Stimulated activated naive CD8-positive, alpha-beta T cell treated with anti-CD3 and anti-CD28 coated beads, Interleukin-15, Interleukin-2, amounts not matched to agents 100 ng/mL and 50 ng/mL, for 24 hours (primary cell): Measurements from ENCODE around the gene ADCY6.
A peak's percentile ranks its signal among the peaks of the same experiment; 100 is the strongest.

ENCODE experiments used
- H3K27ac Mint-ChIP-seq: one replicate; pipeline ENCODE4 v1.8.0; 2021; ENCODE audit warnings: mild to moderate bottlenecking, mixed read lengths
- H3K27me3 Mint-ChIP-seq: one replicate; pipeline ENCODE4 v1.8.0; 2021; ENCODE audit warnings: mixed read lengths
- H3K36me3 Mint-ChIP-seq: one replicate; pipeline ENCODE4 v1.8.0; 2021; ENCODE audit warnings: low read depth, mixed read lengths
- H3K4me1 Mint-ChIP-seq: one replicate; pipeline ENCODE4 v1.8.0; 2021; ENCODE audit warnings: low read depth, mixed read lengths
- H3K4me3 Mint-ChIP-seq: one replicate; pipeline ENCODE4 v1.8.0; 2021; ENCODE audit warnings: mild to moderate bottlenecking, mixed read lengths
- H3K9me3 Mint-ChIP-seq: one replicate; pipeline ENCODE4 v1.8.0; 2021; ENCODE audit warnings: mixed read lengths

ADCY6 gene

DNA sequence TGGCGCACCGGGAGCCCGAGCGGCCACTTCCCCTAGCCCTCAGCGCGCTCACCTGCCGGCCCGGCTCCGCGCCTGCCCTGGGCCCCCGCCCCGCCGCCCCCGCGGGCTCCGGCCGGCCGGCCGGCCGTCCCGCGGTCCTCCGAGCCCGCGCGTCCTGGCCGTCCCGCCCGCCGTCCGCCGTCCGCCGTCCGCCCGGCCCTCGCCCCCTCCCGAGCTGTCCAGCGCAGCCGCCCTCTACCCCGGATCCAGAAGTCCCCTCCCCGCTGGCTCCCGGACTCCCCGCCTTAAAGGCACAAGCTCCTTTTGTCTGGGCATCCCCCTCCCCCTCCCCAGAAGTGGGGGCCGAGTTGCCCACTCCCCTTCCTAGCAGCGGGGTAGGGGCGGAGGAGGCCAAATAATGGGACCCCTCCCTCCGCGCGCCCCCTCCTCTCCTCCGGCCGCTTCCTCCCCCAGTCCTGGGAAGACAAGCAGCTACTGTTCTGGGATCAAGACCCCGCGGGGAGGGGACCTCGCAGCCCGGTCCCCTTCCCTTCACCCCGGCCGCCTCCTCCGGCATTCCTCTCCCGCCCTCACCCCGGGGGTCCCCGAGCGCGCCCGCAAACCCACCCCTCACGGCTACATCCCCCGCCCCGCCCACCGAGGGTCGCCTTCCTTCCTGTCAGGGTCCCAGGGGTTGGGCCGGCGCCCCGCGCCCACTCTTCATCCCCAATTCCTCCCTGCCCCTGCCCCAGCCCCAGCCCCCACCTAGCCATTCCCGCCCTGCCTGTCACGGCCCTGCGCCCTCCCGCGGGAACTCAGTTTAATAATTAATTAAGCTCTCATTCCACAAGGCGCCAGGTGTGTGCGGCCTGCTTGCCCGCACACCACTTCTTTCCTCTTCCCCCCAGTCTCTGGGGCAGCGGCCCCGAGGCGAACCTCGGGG is at the start of gene ADCY6:
TSS of gene ADCY6 (minus strand) at position 236 of the 922 bp plus-strand sequence. CDS start 5,655 bp downstream, outside the sequence.
- no peak within 1 kb of the TSS for H3K27ac Mint-ChIP-seq
- peak within 1 kb of the TSS; percentile 62 for H3K4me3 Mint-ChIP-seq
- peaks cover 44% of the 10 kb centered on the region for H3K27me3 Mint-ChIP-seq
- peaks cover 4% of the 10 kb centered on the region for H3K4me1 Mint-ChIP-seq
- H3K9me3 Mint-ChIP-seq = no peaks in the 10 kb centered on the region
- no peaks in the 10 kb centered on the region for H3K36me3 Mint-ChIP-seq

DNA sequence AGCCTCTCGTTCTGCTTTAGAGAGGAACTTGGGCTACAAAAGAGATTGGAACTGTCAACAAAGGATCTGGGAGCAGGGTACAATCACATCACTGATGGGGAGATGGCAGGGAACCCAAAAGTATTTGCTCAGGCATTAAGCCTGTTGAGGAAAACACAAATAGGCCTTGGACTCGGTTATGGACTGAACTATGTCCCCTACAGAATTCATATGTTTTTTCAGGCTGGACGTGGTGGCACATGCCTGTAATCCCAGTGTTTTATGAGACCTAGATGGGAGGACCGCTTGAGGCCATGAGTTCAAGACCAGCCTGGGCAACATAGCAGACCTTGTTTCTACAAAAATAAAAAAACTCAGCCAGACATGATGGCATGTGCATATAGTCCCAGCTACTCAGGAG is 49.2 kb upstream of the ADCY6 start:
- Mint-ChIP-seq H3K4me1 (no peaks in the 10 kb centered on the region), H3K9me3 (no peaks in the 10 kb centered on the region), H3K27ac (no peak overlapping the region), H3K27me3 (no peaks in the 10 kb centered on the region), H3K4me3 (no peak overlapping the region), H3K36me3 (peaks cover 54% of the 10 kb centered on the region)

DNA sequence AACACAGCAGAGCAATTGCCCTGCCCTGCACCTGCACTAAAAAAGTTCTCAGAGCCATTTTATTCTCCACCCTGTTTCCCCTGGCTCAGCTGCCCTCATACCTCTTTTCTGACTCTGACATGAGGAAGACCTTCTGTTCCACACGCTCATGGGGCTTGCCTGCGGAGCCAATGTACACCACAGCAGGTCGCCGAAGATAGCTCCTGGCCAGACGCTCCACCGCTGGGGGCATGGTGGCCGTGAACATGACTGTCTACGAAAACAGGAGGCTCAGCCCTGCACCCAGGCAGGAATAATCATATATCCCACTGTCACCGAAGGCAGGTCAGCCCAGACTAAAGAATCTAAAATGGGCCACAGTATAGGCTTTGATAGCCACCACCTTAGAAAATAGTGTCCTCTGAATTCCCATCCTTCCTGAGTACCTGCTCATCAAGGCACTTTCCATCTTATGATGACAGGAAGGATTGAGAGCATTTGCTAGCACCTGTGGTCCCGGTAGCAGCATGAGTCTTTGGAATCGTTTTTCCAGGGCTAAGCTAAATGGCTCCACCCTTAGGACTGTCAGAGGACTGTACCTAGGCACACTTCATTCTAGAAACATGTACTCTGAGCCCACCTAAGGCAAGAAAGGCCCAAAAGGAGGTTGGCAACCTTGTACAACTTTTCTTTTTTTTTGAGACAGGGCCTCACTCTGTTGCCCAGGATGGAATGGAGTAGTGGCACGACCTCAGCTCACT is 43.6 kb upstream of the ADCY6 start:
- Mint-ChIP-seq H3K36me3 (peaks cover 68% of the 10 kb centered on the region), H3K4me3 (no peak overlapping the region), H3K9me3 (no peaks in the 10 kb centered on the region), H3K4me1 (peaks cover 2% of the 10 kb centered on the region), H3K27ac (peak overlapping the region; percentile 74), H3K27me3 (no peaks in the 10 kb centered on the region)

DNA sequence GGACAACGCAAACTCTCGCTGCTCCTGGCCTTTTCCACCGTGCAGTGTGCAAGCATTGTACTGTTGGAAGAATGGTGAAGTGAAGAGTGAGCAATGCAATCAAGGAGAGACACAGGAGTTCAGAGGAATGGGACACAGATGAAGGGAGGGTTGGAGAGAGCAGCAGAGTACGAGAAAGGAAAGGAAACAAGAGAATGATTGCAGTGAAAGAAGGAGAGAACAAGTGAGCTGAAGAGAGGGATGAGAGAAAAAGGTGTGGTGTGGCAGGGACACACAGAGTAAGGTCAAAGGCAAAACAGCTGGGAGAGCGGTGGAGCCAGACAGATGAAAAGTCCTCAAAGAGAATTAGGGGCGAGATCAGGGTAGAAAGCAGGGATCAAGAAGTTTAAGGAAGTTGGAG is 42.4 kb upstream of the ADCY6 start:
- Mint-ChIP-seq H3K36me3 (peaks cover 56% of the 10 kb centered on the region), H3K9me3 (no peaks in the 10 kb centered on the region), H3K27ac (peak overlapping the region; percentile 14), H3K4me1 (peaks cover 2% of the 10 kb centered on the region), H3K4me3 (no peak overlapping the region), H3K27me3 (no peaks in the 10 kb centered on the region)

DNA sequence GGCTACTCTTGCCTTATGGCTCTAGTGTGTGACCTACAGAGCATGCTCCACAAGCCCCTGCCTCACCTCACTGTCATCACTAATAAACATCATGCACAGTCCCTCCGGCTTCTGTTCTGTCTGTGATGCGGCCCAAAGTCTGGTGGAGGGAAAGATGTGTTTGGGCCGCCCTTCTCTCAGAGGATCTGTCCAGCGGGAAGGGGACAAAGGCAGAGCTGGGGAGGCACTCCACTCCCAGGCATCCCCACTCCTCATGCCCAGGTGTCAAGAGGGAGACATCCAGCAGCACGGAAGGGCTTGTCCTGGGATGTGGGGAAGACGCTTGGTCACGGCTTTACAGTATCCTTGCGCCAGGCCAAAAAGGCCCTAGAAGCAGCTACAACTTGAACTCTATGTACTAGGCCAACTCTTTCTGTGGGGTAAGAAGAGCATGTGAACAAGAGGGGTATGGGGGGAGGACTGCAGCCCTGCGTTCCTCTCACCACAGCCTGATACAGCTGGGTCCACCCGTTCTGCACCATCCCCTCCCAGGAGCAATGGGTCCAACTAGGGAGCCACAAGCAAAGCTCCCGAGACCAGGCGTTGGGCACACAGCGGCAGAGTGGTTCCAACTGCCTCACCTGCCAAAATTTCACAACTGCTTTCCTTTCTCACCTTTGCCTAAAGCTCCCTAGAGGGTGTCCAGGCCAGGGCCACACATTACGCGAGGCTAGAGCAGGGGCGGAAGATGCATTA is 40.1 kb upstream of the ADCY6 start:
- Mint-ChIP-seq H3K9me3 (no peaks in the 10 kb centered on the region), H3K36me3 (peaks cover 44% of the 10 kb centered on the region), H3K4me1 (peaks cover 2% of the 10 kb centered on the region), H3K27ac (peak overlapping the region; percentile 74), H3K27me3 (no peaks in the 10 kb centered on the region), H3K4me3 (no peak overlapping the region)

DNA sequence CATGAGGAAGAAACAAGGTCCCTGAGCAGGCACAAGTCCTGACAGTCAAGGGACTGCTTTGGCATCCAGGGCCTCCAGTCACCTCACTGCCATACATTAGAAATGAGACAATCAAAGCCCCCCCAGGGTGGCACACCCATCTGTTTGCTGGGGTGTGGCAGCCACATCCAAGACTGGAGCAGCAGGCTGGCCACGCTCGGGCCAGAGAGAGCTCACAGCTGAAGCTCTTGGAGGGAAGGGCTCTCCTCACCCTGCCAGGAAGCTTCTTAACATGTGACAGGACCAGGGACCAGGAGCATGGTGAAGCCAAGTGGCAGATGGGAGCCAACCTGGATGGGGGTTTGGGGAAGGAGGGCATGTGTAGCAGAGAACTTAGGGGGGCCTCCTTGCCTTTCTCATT is 39.4 kb upstream of the ADCY6 start:
- no peak overlapping the region for H3K27ac Mint-ChIP-seq
- H3K4me3 Mint-ChIP-seq = no peak overlapping the region
- H3K36me3 Mint-ChIP-seq = peaks cover 38% of the 10 kb centered on the region
- H3K27me3 Mint-ChIP-seq = no peaks in the 10 kb centered on the region
- no peaks in the 10 kb centered on the region for H3K9me3 Mint-ChIP-seq
- H3K4me1 Mint-ChIP-seq = peaks cover 2% of the 10 kb centered on the region

DNA sequence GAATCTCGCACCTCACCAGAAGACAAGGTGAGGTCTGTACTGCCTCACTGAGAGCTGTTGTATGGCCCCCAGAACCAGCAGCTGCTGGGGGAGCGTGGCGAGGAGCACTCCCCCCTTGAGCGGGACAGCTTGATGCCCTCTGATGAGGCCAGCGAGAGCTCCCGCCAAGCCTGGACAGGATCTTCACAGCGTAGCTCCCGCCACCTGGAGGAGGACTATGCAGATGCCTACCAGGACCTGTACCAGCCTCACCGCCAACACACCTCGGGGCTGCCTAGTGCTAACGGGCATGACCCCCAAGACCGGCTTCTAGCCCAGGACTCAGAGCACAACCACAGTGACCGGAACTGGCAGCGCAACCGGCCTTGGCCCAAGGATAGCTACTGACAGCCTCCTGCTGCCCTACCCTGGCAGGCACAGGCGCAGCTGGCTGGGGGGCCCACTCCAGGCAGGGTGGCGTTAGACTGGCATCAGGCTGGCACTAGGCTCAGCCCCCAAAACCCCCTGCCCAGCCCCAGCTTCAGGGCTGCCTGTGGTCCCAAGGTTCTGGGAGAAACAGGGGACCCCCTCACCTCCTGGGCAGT is 38.7 kb upstream of the ADCY6 start:
- Mint-ChIP-seq H3K36me3 (peaks cover 35% of the 10 kb centered on the region), H3K4me3 (no peak overlapping the region), H3K9me3 (no peaks in the 10 kb centered on the region), H3K27ac (no peak overlapping the region), H3K27me3 (no peaks in the 10 kb centered on the region), H3K4me1 (peaks cover 2% of the 10 kb centered on the region)

DNA sequence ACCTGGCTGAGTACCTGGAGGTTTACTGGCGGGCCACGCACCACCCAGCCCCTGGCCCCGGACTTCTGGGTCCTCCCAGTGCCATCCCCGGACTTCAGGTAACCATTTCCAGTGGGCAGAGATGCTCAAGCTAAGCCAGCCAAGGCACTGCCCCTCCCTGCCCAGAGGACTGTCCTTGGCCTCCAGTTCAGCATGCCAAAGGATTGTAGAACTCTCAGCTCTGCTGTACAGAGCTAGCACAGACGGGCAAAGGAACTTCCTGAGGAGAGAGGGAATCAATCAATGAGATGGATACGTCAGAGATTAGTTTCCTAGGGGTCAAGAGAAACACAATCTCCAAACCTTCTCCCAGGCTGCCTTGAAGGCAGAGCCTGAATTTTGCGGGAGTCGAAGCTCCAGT is 38.1 kb upstream of the ADCY6 start:
- Mint-ChIP-seq H3K9me3 (no peaks in the 10 kb centered on the region), H3K27ac (no peak overlapping the region), H3K27me3 (no peaks in the 10 kb centered on the region), H3K4me3 (no peak overlapping the region), H3K4me1 (peaks cover 2% of the 10 kb centered on the region), H3K36me3 (peaks cover 30% of the 10 kb centered on the region)

DNA sequence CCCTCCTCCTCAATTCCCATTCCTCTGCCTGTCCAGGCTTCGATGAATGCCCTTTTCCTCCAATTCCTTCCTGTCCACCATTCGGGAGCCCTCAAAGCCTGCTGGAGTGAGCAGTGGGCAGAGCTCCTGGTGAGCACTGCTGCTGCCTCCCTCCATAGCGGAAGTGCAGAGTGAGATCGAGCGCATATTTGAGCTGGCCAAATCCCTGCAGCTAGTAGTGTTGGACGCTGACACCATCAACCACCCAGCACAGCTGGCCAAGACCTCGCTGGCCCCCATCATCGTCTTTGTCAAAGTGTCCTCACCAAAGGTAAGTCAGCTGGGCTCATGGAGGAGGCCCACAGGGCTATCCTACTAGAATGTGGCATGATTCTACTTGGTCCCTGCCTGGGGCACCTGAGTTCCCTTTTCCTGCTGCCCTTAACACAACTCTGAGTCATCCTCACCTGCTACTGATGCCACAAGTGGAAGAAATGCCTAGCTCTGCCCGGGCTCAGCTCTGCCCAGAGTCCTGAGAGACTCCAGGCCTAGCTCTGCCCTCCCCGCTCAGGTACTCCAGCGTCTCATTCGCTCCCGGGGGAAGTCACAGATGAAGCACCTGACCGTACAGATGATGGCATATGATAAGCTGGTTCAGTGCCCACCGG is 37.4 kb upstream of the ADCY6 start:
- Mint-ChIP-seq H3K36me3 (peaks cover 27% of the 10 kb centered on the region), H3K27ac (no peak overlapping the region), H3K4me1 (peaks cover 2% of the 10 kb centered on the region), H3K9me3 (no peaks in the 10 kb centered on the region), H3K4me3 (no peak overlapping the region), H3K27me3 (no peaks in the 10 kb centered on the region)

DNA sequence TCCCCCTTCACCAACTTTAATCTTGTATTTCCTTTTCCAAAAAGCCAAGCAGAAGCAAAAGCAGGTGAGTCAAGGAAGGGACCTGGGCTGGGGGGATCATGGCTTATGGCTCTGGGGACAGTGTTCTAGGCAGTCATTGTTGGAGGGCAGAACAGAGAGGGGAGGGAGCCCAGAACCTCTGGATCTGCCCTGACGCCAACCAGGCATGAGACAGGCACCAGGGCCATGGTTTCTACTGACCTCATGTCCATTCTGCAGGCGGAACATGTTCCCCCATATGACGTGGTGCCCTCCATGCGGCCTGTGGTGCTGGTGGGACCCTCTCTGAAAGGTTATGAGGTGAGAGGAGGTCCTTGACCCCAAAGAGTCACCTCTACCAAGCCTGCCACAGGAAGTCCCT is 36.0 kb upstream of the ADCY6 start:
- Mint-ChIP-seq H3K4me3 (no peak overlapping the region), H3K27ac (no peak overlapping the region), H3K9me3 (no peaks in the 10 kb centered on the region), H3K27me3 (no peaks in the 10 kb centered on the region), H3K4me1 (peaks cover 2% of the 10 kb centered on the region), H3K36me3 (peaks cover 12% of the 10 kb centered on the region)

DNA sequence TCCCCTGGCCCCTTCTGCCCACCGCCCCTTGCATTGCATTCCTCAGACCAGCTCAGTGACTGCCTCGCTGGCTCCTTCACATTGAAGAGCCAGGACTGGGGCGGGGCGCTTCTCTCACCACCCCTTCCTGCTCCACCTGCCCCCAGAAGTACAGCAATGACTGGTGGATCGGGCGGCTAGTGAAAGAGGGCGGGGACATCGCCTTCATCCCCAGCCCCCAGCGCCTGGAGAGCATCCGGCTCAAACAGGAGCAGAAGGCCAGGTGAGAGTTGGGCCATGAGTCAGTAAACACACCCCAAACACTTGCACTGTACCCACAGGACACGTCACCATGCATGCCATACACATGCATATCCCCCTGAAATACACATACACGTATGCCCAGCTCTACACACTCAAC is 35.2 kb upstream of the ADCY6 start:
- H3K27ac Mint-ChIP-seq = no peak overlapping the region
- no peaks in the 10 kb centered on the region for H3K9me3 Mint-ChIP-seq
- peaks cover 6% of the 10 kb centered on the region for H3K36me3 Mint-ChIP-seq
- no peak overlapping the region for H3K4me3 Mint-ChIP-seq
- peaks cover 2% of the 10 kb centered on the region for H3K27me3 Mint-ChIP-seq
- peaks cover 4% of the 10 kb centered on the region for H3K4me1 Mint-ChIP-seq

DNA sequence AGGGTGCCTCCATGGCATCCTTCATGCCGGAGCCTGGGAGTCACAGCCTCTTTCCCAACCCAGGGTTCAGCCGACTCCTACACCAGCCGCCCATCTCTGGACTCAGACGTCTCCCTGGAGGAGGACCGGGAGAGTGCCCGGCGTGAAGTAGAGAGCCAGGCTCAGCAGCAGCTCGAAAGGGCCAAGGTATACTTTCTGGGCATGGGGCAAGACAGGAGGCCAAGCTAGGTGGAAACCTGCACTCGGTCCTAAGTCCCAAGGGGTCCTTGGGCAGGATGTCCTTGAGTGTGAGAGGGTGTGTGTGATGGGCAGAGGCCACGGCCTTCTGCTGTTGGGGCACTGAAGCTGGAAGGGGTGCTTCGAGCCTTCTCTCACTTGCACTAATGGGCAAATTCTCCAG is 34.4 kb upstream of the ADCY6 start:
- peaks cover 6% of the 10 kb centered on the region for H3K27me3 Mint-ChIP-seq
- H3K4me3 Mint-ChIP-seq = no peak overlapping the region
- H3K4me1 Mint-ChIP-seq = peaks cover 5% of the 10 kb centered on the region
- H3K27ac Mint-ChIP-seq = no peak overlapping the region
- H3K36me3 Mint-ChIP-seq = no peaks in the 10 kb centered on the region
- H3K9me3 Mint-ChIP-seq = no peaks in the 10 kb centered on the region

DNA sequence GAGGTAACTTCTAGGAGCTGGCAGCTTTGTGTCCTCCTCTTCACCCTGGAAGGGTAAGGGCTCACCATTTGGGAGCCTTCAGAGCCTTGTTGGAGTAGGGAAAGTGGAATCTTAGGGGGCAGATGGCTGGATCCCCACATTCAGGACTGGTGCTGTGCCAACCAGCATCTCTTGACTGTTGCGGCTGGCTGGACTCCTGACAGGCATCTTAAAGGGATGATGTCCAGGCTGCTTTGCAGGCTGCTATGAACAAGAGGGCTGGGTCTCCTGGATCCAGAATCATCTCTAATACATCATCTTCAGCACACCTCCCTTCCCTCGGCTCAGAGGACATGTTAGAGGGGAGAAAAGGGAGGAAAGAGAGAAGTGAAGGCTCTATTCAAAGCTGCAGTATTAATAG is 33.8 kb upstream of the ADCY6 start:
- no peak overlapping the region for H3K27ac Mint-ChIP-seq
- peaks cover 9% of the 10 kb centered on the region for H3K27me3 Mint-ChIP-seq
- no peak overlapping the region for H3K4me3 Mint-ChIP-seq
- H3K9me3 Mint-ChIP-seq = no peaks in the 10 kb centered on the region
- peaks cover 11% of the 10 kb centered on the region for H3K4me1 Mint-ChIP-seq
- no peaks in the 10 kb centered on the region for H3K36me3 Mint-ChIP-seq

DNA sequence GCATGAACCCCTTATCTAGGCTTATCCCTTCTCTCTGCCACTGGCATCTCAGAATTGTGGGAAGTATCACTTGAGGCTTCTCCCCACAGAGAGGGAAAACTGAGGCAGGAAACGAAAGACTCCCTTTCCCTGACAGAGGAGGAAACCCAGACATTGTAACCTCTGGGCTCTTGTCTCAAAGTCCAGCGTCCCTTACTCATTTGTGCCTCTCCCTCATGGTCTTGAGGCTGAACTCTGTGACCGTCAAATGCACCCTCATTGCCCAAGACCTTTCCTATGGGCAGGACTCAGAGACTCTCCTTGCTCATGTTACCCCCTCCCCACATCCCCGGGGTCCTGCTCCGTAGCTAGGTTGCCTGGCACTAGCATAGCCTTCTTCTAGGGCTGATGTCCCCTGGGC is 33.2 kb upstream of the ADCY6 start:
- no peaks in the 10 kb centered on the region for H3K9me3 Mint-ChIP-seq
- peaks cover 13% of the 10 kb centered on the region for H3K27me3 Mint-ChIP-seq
- no peak overlapping the region for H3K27ac Mint-ChIP-seq
- peaks cover 16% of the 10 kb centered on the region for H3K4me1 Mint-ChIP-seq
- no peak overlapping the region for H3K4me3 Mint-ChIP-seq
- H3K36me3 Mint-ChIP-seq = no peaks in the 10 kb centered on the region
